Measurements from ENCODE around the gene MEGF10. TPM values are rescaled to one million over a fixed set of nuclear protein-coding genes. Genes with fewer than 3 reads are reported as not detected.

Gene MEGF10
- total and polyA plus RNA-seq, 10 of the 15 experiments (the other 5 are each of a cell fraction or from before 2014, with no cell fraction given): 0.03 to 0.21 (median 0.05) TPM; not detected in 5

GRCh38 chr5:127452626-127453025 lies 162.0 kb downstream of the MEGF10 start (continued):
- TF ChIP-seq ZBTB40 (IDR thresholded peaks at IDR 0.05; ENCODE audit: borderline replicate concordance) (no peak), GATAD2B (conservative IDR thresholded peaks at IDR 0.05; ENCODE audit: low read depth) (no peak), IRF5 (IDR thresholded peaks at IDR 0.05; ENCODE audit: borderline replicate concordance) (no peak), BRCA1 (IDR thresholded peaks at IDR 0.05; ENCODE audit: low read depth, low read length) (no peak), CHD4 (IDR thresholded peaks at IDR 0.05) (no peak)

GRCh38 chr5:127471211-127471610 lies 180.6 kb downstream of the MEGF10 start:
- Histone ChIP-seq H3K36me3 (ENCODE audit: control insufficient read depth in 2 of 2, insufficient read depth in 2 of 2, low read length in 1 of 2) (no peaks in the 10 kb centered on the region), H4K20me1 (ENCODE audit: control insufficient read depth, insufficient read depth) (no peaks in the 10 kb centered on the region), H3K4me3 (no peak overlapping the region), H2AFZ (ENCODE audit: control insufficient read depth, low read depth, low read length) (no peak overlapping the region), H3K27me3 (replicated peaks in 1 of 2; ENCODE audit: control insufficient read depth in 2 of 2, insufficient read depth in 2 of 2, low read length in 1 of 2) (no peaks in the 10 kb centered on the region), H3K9me3 (replicated peaks; ENCODE audit: control insufficient read depth, insufficient read depth, low read length) (no peaks in the 10 kb centered on the region), H3K9ac (ENCODE audit: control insufficient read depth, insufficient read depth, low read length) (no peak overlapping the region), H3K79me2 (ENCODE audit: control insufficient read depth, insufficient read depth, low read length) (no peaks in the 10 kb centered on the region), H3K27ac (ENCODE audit: control insufficient read depth, insufficient read depth) (no peak overlapping the region), H3K4me2 (ENCODE audit: control insufficient read depth, insufficient read depth) (no peak overlapping the region), H3K4me1 (ENCODE audit: control insufficient read depth, insufficient read depth, low read length) (no peaks in the 10 kb centered on the region)
- ChIA-PET SMC1A (ENCODE audit: uncharacterized antibody, unreplicated experiment) (interaction anchor here (1.1 kb wide), 1 partner anchor 21 kb away, joined by 4 read pairs; no protein-coding TSS in a partner anchor), CTCF (interaction anchor here (1.9 kb wide), 1 partner anchor 17 kb away, joined by 5 read pairs; no protein-coding TSS in a partner anchor), POLR2A (no interaction called here), RAD21 (ENCODE audit: unreplicated experiment) (no interaction called here)
- 0% methylated on average over 2 of the region's 2 CpGs for WGBS (ENCODE audit: insufficient coverage, insufficient replicate concordance, low lambda C conversion rate, missing lambda C conversion rate)
- no TSS peak for BruUV-seq (replicated peaks)
- intact Hi-C loops (cut with micrococcal nuclease; ENCODE audit: unreplicated experiment) (loop anchor here (5.0 kb wide), 1 partner anchor 1271 kb away; no protein-coding TSS in a partner anchor), in situ Hi-C loops (cut with MboI) (no loop called here)
- DNase-seq (ENCODE audit: low read depth, low spot score) (no peak), ATAC-seq (no peak), FAIRE-seq (no peak)
- no peak for TF ChIP-seq RUNX3 (IDR thresholded peaks at IDR 0.05; ENCODE audit: low read length)
- no peak for TF ChIP-seq ZNF384 (IDR thresholded peaks at IDR 0.05; ENCODE audit: borderline replicate concordance, low read depth, low read length)
- TF ChIP-seq STAT3 (IDR thresholded peaks at IDR 0.05; ENCODE audit: low read depth, low read length): no peak
- TF ChIP-seq NKRF (conservative IDR thresholded peaks at IDR 0.05): no peak
- no peak for TF ChIP-seq CBX3 (IDR thresholded peaks at IDR 0.05; ENCODE audit: borderline replicate concordance, low read depth)
- no peak for TF ChIP-seq KLF5 (IDR thresholded peaks at IDR 0.05; ENCODE audit: partially characterized antibody)
- no peak for TF ChIP-seq NFIC (IDR thresholded peaks at IDR 0.05; ENCODE audit: low read depth, low read length)
- TF ChIP-seq RAD21 (IDR thresholded peaks at IDR 0.05; ENCODE audit: insufficient read depth, low read depth, low read length): no peak
- no peak for TF ChIP-seq POLR2AphosphoS2 (IDR thresholded peaks at IDR 0.05; ENCODE audit: low read depth, low read length)
